Suprapubic skin (tissue), 4 donors: ENCODE data around the gene PEX10.

ENCODE experiments used
- POLR2A ChIP-seq, 2 donors: fragments of 450-650 bp; IDR thresholded peaks; one replicate each; pipeline ENCODE4 v1.6.1; 2017; ENCODE audit warnings: antibody characterized with exemption in 2 of 2, mild to moderate bottlenecking in 2 of 2, moderate library complexity in 2 of 2
- POLR2AphosphoS5 ChIP-seq, 3 donors: sonication (generic); formaldehyde crosslinking; IDR thresholded peaks; one replicate each; pipeline ENCODE4 v1.6.1; 2017; ENCODE audit warnings: antibody characterized with exemption in 3 of 3
- TF ChIP-seq, protein P1 (sequence below), 2 donors: fragments of 200-600 bp in 1 of 2; fragments of 450-650 bp in 1 of 2; sonication (generic) in 1 of 2; IDR thresholded peaks; one replicate each; pipeline ENCODE4 v1.5.1; 2016 to 2019; ENCODE audit warnings: antibody characterized with exemption in 2 of 2, mild to moderate bottlenecking in 1 of 2, moderate library complexity in 1 of 2

DNA sequence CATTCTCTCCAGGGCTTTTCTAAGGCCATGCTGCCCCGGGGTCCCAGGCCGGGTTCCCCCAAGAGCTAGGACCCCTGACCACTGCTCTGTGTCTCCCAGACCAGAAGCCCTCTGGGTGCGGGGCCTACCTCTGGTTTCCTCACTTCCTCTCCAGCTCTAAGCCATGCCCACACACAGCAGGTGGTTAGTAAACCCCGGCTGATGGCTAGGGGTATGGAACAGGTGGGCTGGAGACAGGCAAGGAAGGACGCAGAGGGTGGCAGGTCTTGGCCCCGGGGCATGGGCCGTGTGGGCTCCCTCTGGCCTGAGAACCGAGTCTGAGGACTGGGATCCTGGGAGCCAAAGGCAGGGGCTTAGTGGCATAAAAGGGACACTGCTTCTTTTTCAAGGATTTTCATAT lies 47.8 kb upstream of the PEX10 start:
- TF ChIP-seq, protein P1, sequence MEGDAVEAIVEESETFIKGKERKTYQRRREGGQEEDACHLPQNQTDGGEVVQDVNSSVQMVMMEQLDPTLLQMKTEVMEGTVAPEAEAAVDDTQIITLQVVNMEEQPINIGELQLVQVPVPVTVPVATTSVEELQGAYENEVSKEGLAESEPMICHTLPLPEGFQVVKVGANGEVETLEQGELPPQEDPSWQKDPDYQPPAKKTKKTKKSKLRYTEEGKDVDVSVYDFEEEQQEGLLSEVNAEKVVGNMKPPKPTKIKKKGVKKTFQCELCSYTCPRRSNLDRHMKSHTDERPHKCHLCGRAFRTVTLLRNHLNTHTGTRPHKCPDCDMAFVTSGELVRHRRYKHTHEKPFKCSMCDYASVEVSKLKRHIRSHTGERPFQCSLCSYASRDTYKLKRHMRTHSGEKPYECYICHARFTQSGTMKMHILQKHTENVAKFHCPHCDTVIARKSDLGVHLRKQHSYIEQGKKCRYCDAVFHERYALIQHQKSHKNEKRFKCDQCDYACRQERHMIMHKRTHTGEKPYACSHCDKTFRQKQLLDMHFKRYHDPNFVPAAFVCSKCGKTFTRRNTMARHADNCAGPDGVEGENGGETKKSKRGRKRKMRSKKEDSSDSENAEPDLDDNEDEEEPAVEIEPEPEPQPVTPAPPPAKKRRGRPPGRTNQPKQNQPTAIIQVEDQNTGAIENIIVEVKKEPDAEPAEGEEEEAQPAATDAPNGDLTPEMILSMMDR (IDR thresholded peaks at IDR 0.05), result no peak
- TF ChIP-seq POLR2AphosphoS5 (IDR thresholded peaks at IDR 0.05), result no peak
- TF ChIP-seq POLR2A (IDR thresholded peaks at IDR 0.05), result no peak
